Right lobe of liver (tissue), 4 donors: ENCODE measurements around the gene ALKBH3.

Experiments
- CTCF ChIP-seq, 4 donors: fragments of 200-600 bp in 3 of 4; fragments of 450-650 bp in 1 of 4; IDR thresholded peaks; one replicate each; pipeline versions ENCODE4 v1.5.1 to v1.8.0; 2016 to 2022; ENCODE audit warnings: antibody characterized with exemption in 4 of 4, mild to moderate bottlenecking in 2 of 4
- POLR2A ChIP-seq: fragments of 450-650 bp; IDR thresholded peaks from one replicate; pipeline ENCODE4 v1.6.1; 2017; ENCODE audit warnings: antibody characterized with exemption, mild to moderate bottlenecking
- donor health status: DM: no; HTN: no; CAD: no.
- donor health status: DM: no; HTN: no; CAD: no.
- donor health status: DM: no; HTN: yes; CAD: no.

DNA sequence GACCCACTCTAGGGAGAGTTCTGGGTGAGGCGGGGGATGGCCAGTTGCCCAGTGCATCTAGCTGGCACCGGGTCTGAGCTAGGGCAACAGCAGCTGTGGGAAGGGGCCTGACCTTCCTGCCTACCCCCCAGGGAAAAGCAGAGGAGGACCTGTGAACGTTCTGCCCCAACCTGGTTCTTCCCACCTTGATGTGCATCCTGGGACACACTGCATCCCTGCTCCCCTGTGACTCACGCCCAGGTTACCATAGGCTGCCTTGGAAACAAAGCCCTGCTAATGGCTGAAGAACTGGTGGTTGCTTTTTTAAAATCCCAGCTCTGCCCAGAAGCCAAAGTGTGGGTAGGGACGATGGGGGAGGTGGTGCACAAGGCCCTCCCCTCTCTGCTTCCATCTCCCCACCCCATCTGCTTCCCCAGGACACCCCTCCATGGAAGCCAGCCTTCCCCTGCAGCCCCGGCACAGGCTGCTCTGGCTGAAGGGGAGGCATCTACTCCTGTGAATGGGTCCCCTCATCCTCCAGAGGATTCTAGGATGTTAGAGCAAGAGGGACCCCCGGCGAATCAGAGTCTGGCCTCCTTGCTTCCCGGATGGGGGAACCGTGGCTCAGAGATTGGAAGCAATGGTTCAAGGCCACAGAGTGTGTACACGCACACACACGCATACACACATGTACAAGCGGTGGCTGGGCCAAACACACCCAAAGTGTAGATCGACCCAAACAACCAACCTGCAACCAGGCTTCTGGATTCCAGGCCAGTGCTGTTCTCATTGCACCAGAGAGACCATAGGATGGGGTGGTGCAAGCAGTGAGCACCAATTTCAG is 54.2 kb downstream of the ALKBH3 start:
- TF ChIP-seq CTCF (IDR thresholded peaks at IDR 0.05) (no peak), POLR2A (no peak)
